HepG2 (cell line): ENCODE results near the gene TANGO2. TPM values are rescaled to one million over a fixed set of nuclear protein-coding genes. Genes with fewer than 3 reads are reported as not detected.
A peak's percentile ranks its signal among the peaks of the same experiment; 100 is the strongest.

Source experiments
- ATF7 ChIP-seq, 2 experiments: fragments of 450-650 bp in 1 of 2; sonication (generic) in 1 of 2; formaldehyde crosslinking in 1 of 2; IDR thresholded peaks; 2 replicates each; pipeline versions ENCODE4 v1.4.0 to v1.6.1; 2016 to 2020; ENCODE audit warnings: antibody characterized with exemption in 1 of 2, mild to moderate bottlenecking in 1 of 2, missing genetic modification reagents in 1 of 2
- BORCS8-MEF2B ChIP-seq: sonication (generic); formaldehyde crosslinking; IDR thresholded peaks from 2 replicates; pipeline ENCODE4 v1.8.0; 2022; ENCODE audit warnings: mild to moderate bottlenecking, missing genetic modification reagents
- MBD4 ChIP-seq: IDR thresholded peaks from 2 replicates; pipeline ENCODE4 v1.6.1; 2012; ENCODE audit warnings: low read length, inconsistent platforms, borderline replicate concordance
- POLR2AphosphoS5 ChIP-seq: IDR thresholded peaks from 2 replicates; pipeline ENCODE4 v1.6.1; 2012; ENCODE audit warnings: low read depth, low read length
- RBM39 ChIP-seq: fragments of 200-400 bp; formaldehyde crosslinking; IDR thresholded peaks from one replicate; pipeline ENCODE4 v1.6.1; 2018; ENCODE audit warnings: antibody characterized with exemption, mild to moderate bottlenecking, low read depth, low read length; ENCODE audit not compliant: poor library complexity, severe bottlenecking
- ZC3H13 ChIP-seq: sonication (generic); formaldehyde crosslinking; IDR thresholded peaks from 2 replicates; pipeline ENCODE4 v1.8.1; 2023; ENCODE audit warnings: mild to moderate bottlenecking, missing genetic modification reagents, moderate library complexity
- ZFP41 ChIP-seq: sonication (generic); formaldehyde crosslinking; IDR thresholded peaks from 2 replicates; pipeline ENCODE4 v1.4.0; 2020; ENCODE audit warnings: mild to moderate bottlenecking, missing genetic modification reagents, borderline replicate concordance
- ZNF629 ChIP-seq: sonication (generic); formaldehyde crosslinking; conservative IDR thresholded peaks from 2 replicates; pipeline ENCODE4 v1.5.0; 2020; ENCODE audit warnings: missing genetic modification reagents
- polyA plus RNA-seq, 8 experiments: library from polyadenylated mRNA; depleted of rRNA in 3 of 8; stranded (reverse) in 7 of 8; unstranded in 1 of 8; fragments of >200 nt; fragmentation: Illumina TruSeq in 4 of 8; extraction: Trizol in 4 of 8; gene quantifications; 2 replicates each; pipeline versions ENCODE4 v1.2.1 to v1.2.3, GENCODE V29; 2011 to 2016; ENCODE audit warnings: low read depth in 4 of 8, missing spikeins in 1 of 8, mixed read lengths in 1 of 8; ENCODE audit not compliant: insufficient read depth in 1 of 8
- total RNA-seq, 5 experiments: library from RNA; depleted of rRNA; stranded (reverse); fragments of >200 nt; fragmentation: Illumina TruSeq; extraction: Trizol; gene quantifications; 2 replicates each; pipeline ENCODE4 v1.2.3, GENCODE V29; 2016; ENCODE audit warnings: low read depth in 1 of 5
- TF ChIP-seq, protein P1 (sequence below): sonication (generic); formaldehyde crosslinking; IDR thresholded peaks from 2 replicates; pipeline ENCODE4 v1.5.1; 2020; ENCODE audit warnings: mild to moderate bottlenecking, missing genetic modification reagents
- TF ChIP-seq, protein P2 (sequence below): sonication (generic); formaldehyde crosslinking; IDR thresholded peaks from 2 replicates; pipeline ENCODE4 v1.5.0; 2020; ENCODE audit warnings: missing genetic modification reagents

TANGO2 gene
- total and polyA plus RNA-seq, 2 of the 13 experiments (the other 11 are each of a cell fraction or from before 2014, with no cell fraction given), result 12.9 to 14.8 TPM

DNA sequence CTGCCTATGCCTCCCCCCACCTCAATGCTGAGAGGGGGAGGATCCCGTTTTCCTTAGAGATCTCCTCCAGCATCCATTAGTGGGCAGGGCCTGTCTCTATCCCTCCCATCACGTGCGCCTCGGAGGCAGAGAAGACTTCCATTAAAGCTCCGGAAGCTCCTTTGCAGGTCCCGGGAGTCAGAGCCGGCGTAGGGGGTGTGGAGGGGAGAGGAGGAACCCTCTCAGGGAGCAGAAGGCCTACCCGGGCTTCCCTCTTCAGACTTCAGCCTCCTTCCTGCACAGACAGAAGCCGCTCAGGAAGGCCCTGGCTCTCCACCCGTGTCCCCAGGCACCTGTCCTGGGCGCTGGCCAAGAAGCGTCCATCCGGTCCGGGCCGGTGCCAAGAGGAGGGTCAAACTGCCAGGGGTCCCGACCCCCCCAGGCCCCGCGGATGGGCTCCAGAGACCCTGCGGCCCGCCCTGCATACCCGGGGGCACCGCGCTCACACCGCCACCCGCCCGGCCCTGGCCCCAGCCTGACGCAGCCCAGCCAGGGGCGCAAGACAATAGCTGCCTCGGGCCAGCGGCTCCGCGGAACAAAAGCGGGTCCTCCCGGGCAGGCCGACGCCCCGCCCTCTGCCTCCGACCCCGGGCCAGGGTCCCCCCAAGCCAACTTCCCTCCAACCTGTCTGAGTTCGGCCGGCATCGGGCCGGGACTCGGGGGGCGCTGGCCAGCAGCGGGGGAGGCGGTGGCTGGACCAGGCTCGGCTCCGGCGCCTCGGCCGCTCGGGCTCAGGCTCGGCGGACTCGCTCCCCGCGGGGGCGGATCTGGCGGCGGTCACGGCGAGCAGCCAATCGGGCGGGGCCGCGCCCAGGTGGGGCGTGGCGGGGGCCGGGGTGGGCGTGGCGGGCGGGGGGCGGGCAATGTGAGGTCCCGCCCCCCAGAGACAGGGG lies 34.2 kb upstream of the TANGO2 start (continued):
- no peak for TF ChIP-seq ZNF629 (CRISPR knock-in tag)
- no peak for TF ChIP-seq BORCS8-MEF2B (CRISPR knock-in tag)
- no peak for TF ChIP-seq ATF7 (IDR thresholded peaks at IDR 0.05)
- no peak for TF ChIP-seq ATF7 (CRISPR knock-in tag; IDR thresholded peaks at IDR 0.05)
- TF ChIP-seq, protein P1, sequence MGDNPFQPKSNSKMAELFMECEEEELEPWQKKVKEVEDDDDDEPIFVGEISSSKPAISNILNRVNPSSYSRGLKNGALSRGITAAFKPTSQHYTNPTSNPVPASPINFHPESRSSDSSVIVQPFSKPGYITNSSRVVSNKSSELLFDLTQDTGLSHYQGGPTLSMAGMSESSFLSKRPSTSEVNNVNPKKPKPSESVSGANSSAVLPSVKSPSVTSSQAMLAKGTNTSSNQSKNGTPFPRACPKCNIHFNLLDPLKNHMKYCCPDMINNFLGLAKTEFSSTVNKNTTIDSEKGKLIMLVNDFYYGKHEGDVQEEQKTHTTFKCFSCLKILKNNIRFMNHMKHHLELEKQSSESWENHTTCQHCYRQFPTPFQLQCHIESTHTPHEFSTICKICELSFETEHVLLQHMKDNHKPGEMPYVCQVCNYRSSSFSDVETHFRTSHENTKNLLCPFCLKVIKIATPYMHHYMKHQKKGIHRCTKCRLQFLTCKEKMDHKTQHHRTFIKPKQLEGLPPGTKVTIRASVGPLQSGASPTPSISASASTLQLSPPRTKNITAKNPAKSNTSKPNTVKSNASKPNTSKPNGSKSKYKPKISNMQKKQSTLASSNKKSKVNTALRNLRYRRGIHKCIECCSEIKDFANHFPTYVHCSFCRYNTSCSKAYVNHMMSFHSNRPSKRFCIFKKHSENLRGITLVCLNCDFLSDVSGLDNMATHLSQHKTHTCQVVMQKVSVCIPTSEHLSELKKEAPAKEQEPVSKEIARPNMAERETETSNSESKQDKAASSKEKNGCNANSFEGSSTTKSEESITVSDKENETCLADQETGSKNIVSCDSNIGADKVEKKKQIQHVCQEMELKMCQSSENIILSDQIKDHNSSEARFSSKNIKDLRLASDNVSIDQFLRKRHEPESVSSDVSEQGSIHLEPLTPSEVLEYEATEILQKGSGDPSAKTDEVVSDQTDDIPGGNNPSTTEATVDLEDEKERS (CRISPR knock-in tag), result no peak
- no peak for TF ChIP-seq ZC3H13 (CRISPR knock-in tag)
- TF ChIP-seq, protein P2, sequence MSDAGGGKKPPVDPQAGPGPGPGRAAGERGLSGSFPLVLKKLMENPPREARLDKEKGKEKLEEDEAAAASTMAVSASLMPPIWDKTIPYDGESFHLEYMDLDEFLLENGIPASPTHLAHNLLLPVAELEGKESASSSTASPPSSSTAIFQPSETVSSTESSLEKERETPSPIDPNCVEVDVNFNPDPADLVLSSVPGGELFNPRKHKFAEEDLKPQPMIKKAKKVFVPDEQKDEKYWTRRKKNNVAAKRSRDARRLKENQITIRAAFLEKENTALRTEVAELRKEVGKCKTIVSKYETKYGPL (CRISPR knock-in tag), result no peak
- no peak for TF ChIP-seq POLR2AphosphoS5
- TF ChIP-seq MBD4, result no peak
- peak; percentile 38 for TF ChIP-seq RBM39
- no peak for TF ChIP-seq ZFP41
